Measurements from ENCODE around the gene CHRNB1. TPM values are rescaled to one million over a fixed set of nuclear protein-coding genes. Genes with fewer than 3 reads are reported as not detected.

Gene CHRNB1
- total RNA-seq, 4 donors from 2014 or later = 82.3 to 202 (median 101) TPM

GRCh38 chr17:7418472-7419152, 26.2 kb upstream of the CHRNB1 start:
- Histone ChIP-seq H3K9me3 (no peaks in the 10 kb centered on the region), H3K4me3 (no peak overlapping the region), H3K4me1 (no peaks in the 10 kb centered on the region), H3K27me3 (no peaks in the 10 kb centered on the region), H3K36me3 (no peaks in the 10 kb centered on the region), H3K27ac (no peak overlapping the region)
- ATAC-seq (no peak), DNase-seq (no peak)
- TF ChIP-seq POLR2A (IDR thresholded peaks at IDR 0.05) (no peak), CTCF (IDR thresholded peaks at IDR 0.05 in 4 of 5, conservative IDR thresholded peaks at IDR 0.05 in 1 of 5) (no peak)
- in situ Hi-C loops (cut with MboI; ENCODE audit: low sequenced_read_pairs in 4 of 4) = no loop called here
- intact Hi-C loops (cut with DNase I; ENCODE audit: low total_unique reads) = no loop called here

- Histone ChIP-seq H3K36me3 (no peaks in the 10 kb centered on the region), H3K4me1 (no peaks in the 10 kb centered on the region), H3K27ac (no peak within 1 kb of the TSS), H3K9me3 (no peaks in the 10 kb centered on the region), H3K4me3 (no peak within 1 kb of the TSS), H3K27me3 (no peaks in the 10 kb centered on the region)
- DNase-seq (no peak), ATAC-seq (no peak)
- in situ Hi-C loops (cut with MboI; ENCODE audit: low sequenced_read_pairs in 4 of 4) = no loop called here
- TF ChIP-seq POLR2A (IDR thresholded peaks at IDR 0.05) (no peak), CTCF (IDR thresholded peaks at IDR 0.05 in 4 of 5, conservative IDR thresholded peaks at IDR 0.05 in 1 of 5) (no peak)
- intact Hi-C loops (cut with DNase I; ENCODE audit: low total_unique reads) = no loop called here
These were observed 24.8 kb upstream of the CHRNB1 start, which contains the start of gene SPEM1 for GRCh38 chr17:7419819-7420610. TSS of gene SPEM1 (plus strand) at chr17:7420324. CDS start at chr17:7420385, 61 bp downstream.

GRCh38 chr17:7421186-7421585, 23.7 kb upstream of the CHRNB1 start:
- in situ Hi-C loops (cut with MboI; ENCODE audit: low sequenced_read_pairs in 4 of 4) (no loop called here), intact Hi-C loops (cut with DNase I; ENCODE audit: low total_unique reads) (no loop called here)
- no peak for TF ChIP-seq POLR2A (IDR thresholded peaks at IDR 0.05)
- TF ChIP-seq CTCF (IDR thresholded peaks at IDR 0.05 in 4 of 5, conservative IDR thresholded peaks at IDR 0.05 in 1 of 5) = no peak
- Histone ChIP-seq H3K36me3 (no peaks in the 10 kb centered on the region), H3K4me1 (no peaks in the 10 kb centered on the region), H3K4me3 (no peak overlapping the region), H3K9me3 (no peaks in the 10 kb centered on the region), H3K27ac (no peak overlapping the region), H3K27me3 (no peaks in the 10 kb centered on the region)
- no peak for DNase-seq
- ATAC-seq = no peak

- TF ChIP-seq POLR2A (IDR thresholded peaks at IDR 0.05) (no peak), CTCF (IDR thresholded peaks at IDR 0.05 in 4 of 5, conservative IDR thresholded peaks at IDR 0.05 in 1 of 5) (no peak)
- in situ Hi-C loops (cut with MboI; ENCODE audit: low sequenced_read_pairs in 4 of 4) = no loop called here
- H3K4me3 ChIP-seq = no peak overlapping the region
- H3K36me3 ChIP-seq = no peaks in the 10 kb centered on the region
- H3K27me3 ChIP-seq = no peaks in the 10 kb centered on the region
- no peaks in the 10 kb centered on the region for H3K4me1 ChIP-seq
- DNase-seq (no peak), ATAC-seq (no peak)
- H3K9me3 ChIP-seq = no peaks in the 10 kb centered on the region
- no peak overlapping the region for H3K27ac ChIP-seq
- intact Hi-C loops (cut with DNase I; ENCODE audit: low total_unique reads) = no loop called here
These were observed 21.2 kb upstream of the CHRNB1 start for GRCh38 chr17:7423679-7424078.

All from gastrocnemius medialis (tissue), 4 donors.